PC-9 (cell line): ENCODE data around the gene COMMD4. TPM values are rescaled to one million over a fixed set of nuclear protein-coding genes. Genes with fewer than 3 reads are reported as not detected.

Experiments used
- BruUV-seq: library from RNA; stranded (reverse); fragments of 400-500 nt; replicated peaks from 2 replicates; lab custom pipeline; 2021; lab: Mats Ljungman, UMichigan
- CTCF ChIA-PET: fragments of 300-600 bp; sonication (Branson Sonifier 250); formaldehyde crosslinking; loops from one replicate; lab custom pipeline; 2022; ENCODE audit warnings: antibody characterized with exemption; lab: Charles Lee
- POLR2A ChIA-PET: fragments of 300-600 bp; sonication (Branson Sonifier 250); formaldehyde crosslinking; loops from one replicate; lab custom pipeline; 2022; ENCODE audit warnings: antibody characterized with exemption; ENCODE audit not compliant: unreplicated experiment; lab: Charles Lee
- DNase-seq, 2 experiments: peaks; one replicate each; pipeline versions ENCODE4 v3.0.0 to v3.0.0-alpha.2; 2015 to 2022; ENCODE audit warnings: mixed read lengths in 1 of 2
- H2AFZ ChIP-seq: fragments of 200-600 bp; sonication (generic); 2 replicates; pipeline ENCODE4 v1.8.1; 2017; ENCODE audit warnings: antibody characterized with exemption
- H3F3A ChIP-seq: fragments of 200-600 bp; sonication (generic); 2 replicates; pipeline ENCODE4 v1.8.1; 2017; ENCODE audit warnings: antibody characterized with exemption, mild to moderate bottlenecking, low read depth; ENCODE audit not compliant: insufficient read depth
- H3K27ac ChIP-seq: fragments of 200-600 bp; sonication (generic); 2 replicates; pipeline ENCODE4 v1.6.1; 2016; ENCODE audit warnings: mixed run types
- H3K27me3 ChIP-seq: fragments of 200-600 bp; sonication (generic); 2 replicates; pipeline ENCODE4 v1.6.1; 2016; ENCODE audit warnings: low read depth, mixed run types; ENCODE audit not compliant: insufficient read depth
- H3K36me3 ChIP-seq: fragments of 200-600 bp; sonication (generic); 2 replicates; pipeline ENCODE4 v1.6.1; 2016; ENCODE audit warnings: low read depth, mixed run types
- H3K4me1 ChIP-seq: fragments of 200-600 bp; sonication (generic); replicated peaks from 2 replicates; pipeline ENCODE4 v1.6.1; 2016; ENCODE audit warnings: mixed run types; ENCODE audit not compliant: insufficient read depth
- H3K4me2 ChIP-seq: fragments of 200-600 bp; sonication (generic); 2 replicates; pipeline ENCODE4 v1.6.1; 2017; ENCODE audit warnings: mixed run types
- H3K4me3 ChIP-seq: fragments of 200-600 bp; sonication (generic); 2 replicates; pipeline ENCODE4 v1.6.1; 2016; ENCODE audit warnings: mixed run types
- H3K79me2 ChIP-seq: fragments of 200-600 bp; sonication (generic); 2 replicates; pipeline ENCODE4 v1.6.1; 2017; ENCODE audit warnings: low read depth, mixed run types
- H3K9me2 ChIP-seq: fragments of 200-600 bp; sonication (generic); 2 replicates; pipeline ENCODE4 v1.8.1; 2017; ENCODE audit warnings: mild to moderate bottlenecking; ENCODE audit not compliant: insufficient read depth
- H3K9me3 ChIP-seq: fragments of 200-600 bp; sonication (generic); 2 replicates; pipeline ENCODE4 v1.8.1; 2016; ENCODE audit warnings: low read depth; ENCODE audit not compliant: insufficient read depth
- H4K20me1 ChIP-seq: fragments of 200-600 bp; sonication (generic); 2 replicates; pipeline ENCODE4 v1.8.1; 2017; ENCODE audit not compliant: insufficient read depth
- EZH2 ChIP-seq: fragments of 200-600 bp; sonication (generic); IDR thresholded peaks from 2 replicates; pipeline ENCODE4 v1.8.0; 2017; ENCODE audit warnings: antibody characterized with exemption, low read depth
- intact Hi-C: fragments of 100-400 bp; cut with micrococcal nuclease; formaldehyde crosslinking; loops from one replicate; pipeline ENCODE4 v1.10.0; 2022; ENCODE audit not compliant: unreplicated experiment
- total RNA-seq: library from RNA; stranded (reverse); gene quantifications from 2 replicates; pipeline ENCODE4 v1.2.3, GENCODE V29; 2021
- TF ChIP-seq, protein P1 (sequence below): fragments of 200-600 bp; sonication (generic); conservative IDR thresholded peaks from 2 replicates; pipeline ENCODE4 v1.6.1; 2017; ENCODE audit warnings: mixed run types, antibody characterized with exemption, mild to moderate bottlenecking, moderate library complexity

The COMMD4 gene
- total RNA-seq, 1 experiment from 2014 or later: 132 TPM

GRCh38 chr15:75349851-75350588 lies 14.2 kb downstream of the COMMD4 start:
- no TSS peak for BruUV-seq

DNA sequence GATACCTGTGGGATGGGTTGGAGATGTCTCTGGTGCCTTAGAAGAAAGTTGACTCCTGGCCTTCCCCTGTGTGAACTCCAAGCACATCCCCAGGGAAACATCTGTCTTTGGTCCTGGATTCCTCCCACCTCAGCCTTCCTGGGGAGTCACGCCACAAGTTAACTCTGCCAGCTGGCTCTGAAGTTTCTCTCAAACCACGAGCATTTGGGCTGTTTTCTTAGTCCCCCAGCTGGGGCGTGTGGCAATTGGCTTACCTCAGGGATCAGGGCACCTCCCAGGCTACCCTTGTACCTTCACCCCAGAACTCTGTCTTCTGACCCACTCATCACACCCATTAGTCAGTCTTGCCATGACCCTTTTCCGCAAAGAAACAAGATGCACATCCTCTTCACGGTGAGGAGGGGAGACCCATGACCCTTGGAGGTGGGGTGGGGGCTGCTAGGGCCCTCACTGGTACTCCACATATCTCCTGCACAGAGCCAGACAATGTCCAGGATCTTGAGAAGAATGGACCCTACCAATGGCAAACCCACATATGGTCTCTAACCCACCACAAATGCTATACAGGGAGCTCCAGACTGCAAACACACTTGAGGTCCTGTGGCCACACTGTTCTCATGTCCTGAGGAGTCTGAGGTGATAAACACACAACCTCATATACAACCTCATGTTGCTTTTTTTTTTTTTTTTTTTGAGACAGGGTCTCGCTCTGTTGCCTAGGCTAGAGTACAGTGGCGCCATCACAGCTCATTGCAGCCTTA lies 14.9 kb downstream of the COMMD4 start:
- H2AFZ ChIP-seq: no peak overlapping the region
- no peak for DNase-seq
- H3K79me2 ChIP-seq: no peaks in the 10 kb centered on the region
- BruUV-seq: no TSS peak
- H3K4me1 ChIP-seq: no peaks in the 10 kb centered on the region
- H3K9me2 ChIP-seq: no peaks in the 10 kb centered on the region
- no peak overlapping the region for H3K4me3 ChIP-seq
- H3K27ac ChIP-seq: no peak overlapping the region
- no peaks in the 10 kb centered on the region for H3F3A ChIP-seq
- ChIA-PET CTCF (no interaction called here), POLR2A (no interaction called here)
- no peaks in the 10 kb centered on the region for H3K36me3 ChIP-seq
- no peaks in the 10 kb centered on the region for H4K20me1 ChIP-seq
- H3K9me3 ChIP-seq: no peaks in the 10 kb centered on the region
- H3K27me3 ChIP-seq: no peaks in the 10 kb centered on the region
- intact Hi-C loops: no loop called here
- H3K4me2 ChIP-seq: no peak overlapping the region
- TF ChIP-seq, protein P1, sequence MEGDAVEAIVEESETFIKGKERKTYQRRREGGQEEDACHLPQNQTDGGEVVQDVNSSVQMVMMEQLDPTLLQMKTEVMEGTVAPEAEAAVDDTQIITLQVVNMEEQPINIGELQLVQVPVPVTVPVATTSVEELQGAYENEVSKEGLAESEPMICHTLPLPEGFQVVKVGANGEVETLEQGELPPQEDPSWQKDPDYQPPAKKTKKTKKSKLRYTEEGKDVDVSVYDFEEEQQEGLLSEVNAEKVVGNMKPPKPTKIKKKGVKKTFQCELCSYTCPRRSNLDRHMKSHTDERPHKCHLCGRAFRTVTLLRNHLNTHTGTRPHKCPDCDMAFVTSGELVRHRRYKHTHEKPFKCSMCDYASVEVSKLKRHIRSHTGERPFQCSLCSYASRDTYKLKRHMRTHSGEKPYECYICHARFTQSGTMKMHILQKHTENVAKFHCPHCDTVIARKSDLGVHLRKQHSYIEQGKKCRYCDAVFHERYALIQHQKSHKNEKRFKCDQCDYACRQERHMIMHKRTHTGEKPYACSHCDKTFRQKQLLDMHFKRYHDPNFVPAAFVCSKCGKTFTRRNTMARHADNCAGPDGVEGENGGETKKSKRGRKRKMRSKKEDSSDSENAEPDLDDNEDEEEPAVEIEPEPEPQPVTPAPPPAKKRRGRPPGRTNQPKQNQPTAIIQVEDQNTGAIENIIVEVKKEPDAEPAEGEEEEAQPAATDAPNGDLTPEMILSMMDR: no peak
- TF ChIP-seq EZH2: no peak

More at GRCh38 chr15:75349851-75350588, 14.2 kb downstream of the COMMD4 start:
- ChIA-PET POLR2A (no interaction called here), CTCF (no interaction called here)
- intact Hi-C loops: no loop called here
- no peaks in the 10 kb centered on the region for H3K36me3 ChIP-seq
- no peak overlapping the region for H3K4me3 ChIP-seq
- H3K4me2 ChIP-seq: no peak overlapping the region
- TF ChIP-seq, protein P1: no peak
- TF ChIP-seq EZH2: no peak
- H3K9me3 ChIP-seq: no peaks in the 10 kb centered on the region
- no peaks in the 10 kb centered on the region for H3F3A ChIP-seq
- H4K20me1 ChIP-seq: no peaks in the 10 kb centered on the region
- no peaks in the 10 kb centered on the region for H3K79me2 ChIP-seq
- H3K4me1 ChIP-seq: no peaks in the 10 kb centered on the region
- H3K9me2 ChIP-seq: no peaks in the 10 kb centered on the region
- no peak for DNase-seq
- H3K27me3 ChIP-seq: no peaks in the 10 kb centered on the region
- no peak overlapping the region for H2AFZ ChIP-seq
- no peak overlapping the region for H3K27ac ChIP-seq

DNA sequence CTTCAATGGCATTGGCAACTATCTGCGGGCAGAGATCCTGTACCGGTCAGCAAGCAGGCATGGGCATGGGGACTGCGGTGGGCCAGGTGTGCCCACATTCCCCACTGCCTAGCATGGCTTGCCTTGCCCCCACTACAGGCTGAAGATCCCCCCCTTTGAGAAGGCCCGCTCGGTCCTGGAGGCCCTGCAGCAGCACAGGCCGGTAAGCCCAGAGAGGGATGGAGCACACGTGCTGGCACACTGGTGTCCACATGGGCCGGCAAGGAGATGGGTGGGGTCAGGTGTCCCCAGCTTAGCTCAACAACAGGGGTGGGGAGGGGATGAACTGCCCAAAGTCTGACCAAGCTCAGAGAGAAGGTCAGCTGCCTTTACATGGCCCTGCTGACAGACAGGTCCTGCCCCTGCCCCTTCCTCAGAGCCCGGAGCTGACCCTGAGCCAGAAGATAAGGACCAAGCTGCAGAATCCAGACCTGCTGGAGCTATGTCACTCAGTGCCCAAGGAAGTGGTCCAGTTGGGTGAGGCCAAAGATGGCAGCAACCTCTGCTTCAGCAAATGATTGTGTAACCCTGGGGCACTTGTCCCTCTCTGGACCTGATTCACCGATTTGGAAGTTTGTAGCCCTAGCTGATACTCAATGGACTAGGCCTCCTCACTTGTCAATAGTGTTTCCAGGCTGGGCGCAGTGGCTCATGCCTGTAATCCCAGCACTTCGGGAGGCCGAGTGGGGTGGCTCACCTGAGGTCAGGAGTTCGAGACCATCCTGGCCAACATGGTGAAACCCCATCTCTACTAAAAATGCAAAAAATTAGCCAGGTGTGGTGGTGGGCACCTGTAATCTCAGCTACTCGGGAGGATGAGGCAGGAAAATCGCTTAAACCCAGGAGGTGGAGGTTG lies 16.6 kb downstream of the COMMD4 start:
- Histone ChIP-seq H3K27me3 (no peaks in the 10 kb centered on the region), H3K4me2 (no peak overlapping the region), H4K20me1 (no peaks in the 10 kb centered on the region), H3F3A (no peaks in the 10 kb centered on the region), H3K9me3 (no peaks in the 10 kb centered on the region), H2AFZ (no peak overlapping the region), H3K79me2 (no peaks in the 10 kb centered on the region), H3K4me3 (no peak overlapping the region), H3K36me3 (no peaks in the 10 kb centered on the region), H3K9me2 (no peaks in the 10 kb centered on the region), H3K27ac (no peak overlapping the region), H3K4me1 (no peaks in the 10 kb centered on the region)
- no peak for TF ChIP-seq EZH2
- TF ChIP-seq, protein P1: no peak
- POLR2A ChIA-PET: no interaction called here
- CTCF ChIA-PET: interaction anchor here (0.7 kb wide), 1 partner anchor 890 kb away, joined by 3 read pairs; no protein-coding TSS in a partner anchor
- DNase-seq: no peak
- intact Hi-C loops: no loop called here
- no TSS peak for BruUV-seq
